Omental fat pad (tissue), 4 donors: ENCODE results near the gene ECI1. TPM values are rescaled to one million over a fixed set of nuclear protein-coding genes. Genes with fewer than 3 reads are reported as not detected.

ENCODE experiments used
- ATAC-seq: fragments of 150-250 bp; one replicate; pipeline ENCODE4 v1.9.1; 2016; ENCODE audit warnings: mild to moderate bottlenecking, moderate library complexity; ENCODE audit not compliant: low FRiP score
- DNase-seq: peaks from one replicate; pipeline ENCODE4 v3.0.0-alpha.2; 2019; ENCODE audit warnings: low spot score
- CTCF ChIP-seq, 3 donors: fragments of 450-650 bp; IDR thresholded peaks; one replicate each; pipeline ENCODE4 v1.5.1; 2016 to 2017; ENCODE audit warnings: antibody characterized with exemption in 3 of 3, mild to moderate bottlenecking in 3 of 3, moderate library complexity in 2 of 3
- total RNA-seq, 4 donors: library from RNA; depleted of rRNA; stranded (reverse); fragments of >200 nt; gene quantifications; one replicate each; pipeline ENCODE4 v1.1.0, GENCODE V29; 2016

The ECI1 gene
- total RNA-seq, 4 donors from 2014 or later: 26.2 to 66.5 (median 38.4) TPM

GRCh38 chr16:2230376-2230775 lies 21.0 kb downstream of the ECI1 start:
- DNase-seq (no peak), ATAC-seq (no peak)
- no peak for TF ChIP-seq CTCF (IDR thresholded peaks at IDR 0.05)

- no peak for DNase-seq
- ATAC-seq: no peak
- no peak for TF ChIP-seq CTCF (IDR thresholded peaks at IDR 0.05)
Observed at GRCh38 chr16:2229632-2230250, 21.6 kb downstream of the ECI1 start.

GRCh38 chr16:2229091-2229490 lies 22.3 kb downstream of the ECI1 start:
- no peak for ATAC-seq

GRCh38 chr16:2228161-2228824 lies 23.1 kb downstream of the ECI1 start:
- no peak for ATAC-seq
- no peak for TF ChIP-seq CTCF (IDR thresholded peaks at IDR 0.05)
- no peak for DNase-seq

More at GRCh38 chr16:2229091-2229490, 22.3 kb downstream of the ECI1 start:
- no peak for TF ChIP-seq CTCF (IDR thresholded peaks at IDR 0.05)
- no peak for DNase-seq

GRCh38 chr16:2226918-2227317 lies 24.5 kb downstream of the ECI1 start:
- ATAC-seq (no peak), DNase-seq (no peak)
- TF ChIP-seq CTCF (IDR thresholded peaks at IDR 0.05): no peak

GRCh38 chr16:2226245-2226793 lies 25.1 kb downstream of the ECI1 start:
- DNase-seq (no peak), ATAC-seq (no peak)
- no peak for TF ChIP-seq CTCF (IDR thresholded peaks at IDR 0.05)
